Esophagus muscularis mucosa (tissue), 4 donors: Measurements from ENCODE around the gene ABCD3.
"Not testable (repeated sequence)": the region's sequence is repeated elsewhere in the genome, so short reads cannot be mapped to it uniquely, and the experiment has no call there.

ENCODE experiments used
- CTCF ChIP-seq, 3 experiments: fragments of 200-600 bp in 2 of 3; fragments of 450-650 bp in 1 of 3; sonication (generic) in 2 of 3; IDR thresholded peaks; one replicate each; pipeline ENCODE4 v1.5.1; 2017 to 2019; ENCODE audit warnings: antibody characterized with exemption in 3 of 3, mild to moderate bottlenecking in 2 of 3, moderate library complexity in 1 of 3
- EP300 ChIP-seq: sonication (generic); formaldehyde crosslinking; IDR thresholded peaks from one replicate; pipeline ENCODE4 v1.6.1; 2017; ENCODE audit warnings: antibody characterized with exemption
- POLR2A ChIP-seq: fragments of 450-650 bp; IDR thresholded peaks from one replicate; pipeline ENCODE4 v1.6.1; 2017; ENCODE audit warnings: antibody characterized with exemption, moderate library complexity, mild to moderate bottlenecking, low read depth
- POLR2AphosphoS5 ChIP-seq, 2 donors: sonication (generic); formaldehyde crosslinking; IDR thresholded peaks; one replicate each; pipeline ENCODE4 v1.6.1; 2017; ENCODE audit warnings: antibody characterized with exemption in 2 of 2

- TF ChIP-seq POLR2AphosphoS5 (IDR thresholded peaks at IDR 0.05); CTCF (IDR thresholded peaks at IDR 0.05); POLR2A; EP300: not testable (repeated sequence)
Measured at GRCh38 chr1:94567975-94568607, 149.9 kb downstream of the ABCD3 start.
